GM12865 (cell line): ENCODE measurements around the gene VGF.
"Not testable (repeated sequence)": the region's sequence is repeated elsewhere in the genome, so short reads cannot be mapped to it uniquely, and the experiment has no call there.

ENCODE experiments used
- DNase-seq: peaks from one replicate; pipeline ENCODE4 v3.0.0; 2010; ENCODE audit warnings: low read depth
- H3K4me3 ChIP-seq: 2 replicates; pipeline ENCODE4 v1.5.1; 2011; ENCODE audit warnings: mild to moderate bottlenecking, low read depth, low read length, control low read depth
- CTCF ChIP-seq: IDR thresholded peaks from 2 replicates; pipeline ENCODE4 v1.5.1; 2011; ENCODE audit warnings: low read length, control low read depth, low read depth, inconsistent platforms; ENCODE audit not compliant: insufficient read depth; ENCODE audit errors: missing control alignments

Gene VGF

GRCh38 chr7:101116898-101117297, 48.5 kb downstream of the VGF start:
- no peak overlapping the region for H3K4me3 ChIP-seq
- no peak for DNase-seq
- TF ChIP-seq CTCF: no peak

GRCh38 chr7:101115215-101115614, 50.2 kb downstream of the VGF start:
- no peak for DNase-seq
- no peak overlapping the region for H3K4me3 ChIP-seq
- TF ChIP-seq CTCF: no peak

GRCh38 chr7:101114492-101114891, 50.9 kb downstream of the VGF start:
- no peak overlapping the region for H3K4me3 ChIP-seq
- no peak for DNase-seq
- no peak for TF ChIP-seq CTCF

GRCh38 chr7:101113836-101114235, 51.5 kb downstream of the VGF start:
- H3K4me3 ChIP-seq: no peak overlapping the region
- no peak for TF ChIP-seq CTCF
- no peak for DNase-seq

DNA sequence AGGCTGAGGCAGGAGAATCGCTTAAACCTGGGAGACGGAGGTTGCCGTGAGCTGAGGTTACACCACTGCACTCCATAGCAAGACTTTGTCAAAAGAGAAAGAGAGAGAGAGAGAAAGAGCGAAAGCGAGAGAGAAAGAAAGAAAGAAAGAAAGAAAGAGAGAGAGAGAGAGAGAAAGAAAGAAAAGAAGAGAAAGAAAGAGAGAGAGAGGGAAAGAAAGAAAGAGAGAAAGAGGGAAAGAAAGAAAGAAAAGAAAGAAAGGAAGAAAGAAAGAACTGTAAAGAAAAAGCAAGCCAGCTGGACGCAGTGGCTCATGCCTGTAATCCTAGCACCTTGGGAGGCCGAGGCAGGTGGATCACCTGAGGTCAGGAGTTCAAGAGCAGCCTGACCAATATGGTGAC, 52.2 kb downstream of the VGF start:
- not testable (repeated sequence) for H3K4me3 ChIP-seq, DNase-seq
